ENCODE results near the gene SERPINE3.

SERPINE3 gene

DNA sequence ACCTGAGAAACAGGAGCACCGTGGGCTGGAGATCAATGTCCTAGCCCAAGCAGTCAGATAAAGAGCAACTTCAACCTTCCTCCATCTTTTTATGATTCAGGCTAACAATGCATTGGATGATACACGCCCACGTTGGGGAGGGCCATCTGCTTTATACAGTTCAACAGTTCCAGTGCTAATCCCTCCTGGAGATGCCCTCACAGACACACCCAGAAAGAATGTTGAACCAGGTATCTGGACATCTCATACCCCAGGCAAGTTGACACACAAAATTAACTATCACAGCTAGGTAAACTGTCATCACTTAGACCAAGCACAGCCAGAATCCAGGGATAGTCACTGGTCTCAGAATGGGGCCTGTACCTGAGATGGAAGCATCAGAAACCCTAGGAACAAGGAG, 20.6 kb upstream of the SERPINE3 start:
- Mint-ChIP-seq H3K9me3 (no peaks in the 10 kb centered on the region), H3K4me3 (no peak overlapping the region), H3K4me1 (ENCODE audit: low read depth) (no peaks in the 10 kb centered on the region), H3K36me3 (ENCODE audit: low read depth) (no peaks in the 10 kb centered on the region), H3K27ac (no peak overlapping the region), H3K27me3 (ENCODE audit: low read depth) (no peaks in the 10 kb centered on the region)
- DNase-seq (ENCODE audit: low spot score) = no peak

DNA sequence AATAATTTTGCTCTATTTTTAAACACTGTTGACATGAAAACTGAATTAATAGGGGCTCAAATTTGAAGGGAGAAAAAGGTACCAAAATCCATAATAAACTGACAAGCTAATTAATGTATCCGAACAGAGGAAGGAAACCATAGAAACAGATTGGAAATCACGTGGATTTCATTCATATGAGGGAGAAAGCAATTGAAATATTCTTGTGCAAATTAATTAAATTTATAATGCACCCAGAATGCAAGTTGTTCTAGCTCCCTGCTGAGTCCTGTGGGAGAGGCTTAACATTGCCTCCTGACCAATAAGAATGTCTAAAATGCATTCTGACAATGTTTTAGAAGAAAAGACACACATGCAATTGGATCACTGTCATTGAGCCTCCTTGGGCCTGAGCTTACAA, 17.7 kb upstream of the SERPINE3 start:
- Mint-ChIP-seq H3K4me1 (ENCODE audit: low read depth) (no peaks in the 10 kb centered on the region), H3K36me3 (ENCODE audit: low read depth) (no peaks in the 10 kb centered on the region), H3K27ac (no peak overlapping the region), H3K9me3 (no peaks in the 10 kb centered on the region), H3K27me3 (ENCODE audit: low read depth) (no peaks in the 10 kb centered on the region), H3K4me3 (no peak overlapping the region)
- no peak for DNase-seq (ENCODE audit: low spot score)

DNA sequence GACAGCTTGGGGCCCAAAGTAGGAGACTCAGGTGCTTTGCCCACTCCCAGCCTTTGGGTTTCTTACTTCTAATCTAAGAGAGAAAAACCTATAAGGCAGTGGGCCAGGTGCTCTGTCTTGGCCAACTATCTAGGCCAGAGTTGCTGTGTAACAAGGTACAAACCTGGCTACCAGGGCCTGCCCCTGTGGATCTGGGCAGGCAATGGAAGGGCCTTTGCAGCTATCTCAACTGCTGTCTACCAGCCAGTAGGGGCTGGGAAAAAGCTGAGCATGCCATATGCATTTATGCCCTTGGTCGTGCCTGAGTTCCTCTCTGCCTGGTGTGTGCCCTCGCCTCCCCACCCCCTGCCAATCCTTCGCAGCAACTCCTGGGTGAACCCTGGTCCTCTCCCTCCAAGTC, 16.7 kb upstream of the SERPINE3 start:
- no peak overlapping the region for H3K4me3 Mint-ChIP-seq
- no peak overlapping the region for H3K27ac Mint-ChIP-seq
- no peaks in the 10 kb centered on the region for H3K36me3 Mint-ChIP-seq (ENCODE audit: low read depth)
- DNase-seq (ENCODE audit: low spot score) = no peak
- no peaks in the 10 kb centered on the region for H3K27me3 Mint-ChIP-seq (ENCODE audit: low read depth)
- no peaks in the 10 kb centered on the region for H3K9me3 Mint-ChIP-seq
- no peaks in the 10 kb centered on the region for H3K4me1 Mint-ChIP-seq (ENCODE audit: low read depth)

DNA sequence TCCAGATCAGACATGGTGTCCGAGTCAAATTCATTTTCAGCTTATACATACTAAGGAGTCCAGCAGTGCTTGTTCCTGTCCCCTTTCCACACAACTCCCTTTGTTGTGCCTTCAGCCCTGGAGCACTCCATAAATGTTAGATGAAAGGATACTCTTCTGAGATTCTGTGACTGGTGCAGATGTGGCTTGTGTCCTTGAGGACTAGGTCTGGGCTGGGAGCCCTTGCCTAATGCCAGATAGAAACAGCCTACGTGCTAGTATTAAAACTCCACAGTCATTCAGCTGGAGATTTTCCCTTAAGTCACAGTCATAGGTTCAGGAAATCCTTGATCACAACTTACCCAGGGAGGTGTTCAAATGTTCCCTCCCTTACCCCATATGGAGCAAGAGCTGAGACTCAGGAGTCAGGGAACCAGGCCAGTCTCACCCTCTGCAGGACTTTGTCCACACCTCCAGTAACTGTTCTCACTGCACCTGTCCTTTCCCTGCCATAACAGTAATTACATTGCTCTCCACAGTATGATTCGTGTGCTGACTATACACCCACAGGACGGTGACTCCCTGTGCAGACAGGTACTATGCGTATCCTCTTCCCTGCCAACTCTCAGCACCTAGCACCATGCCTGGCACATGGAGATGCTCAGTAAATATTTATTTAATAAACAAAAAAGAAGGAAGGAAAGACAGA, 15.5 kb upstream of the SERPINE3 start:
- Mint-ChIP-seq H3K27ac (no peak overlapping the region), H3K36me3 (ENCODE audit: low read depth) (no peaks in the 10 kb centered on the region), H3K4me3 (no peak overlapping the region), H3K27me3 (ENCODE audit: low read depth) (no peaks in the 10 kb centered on the region), H3K4me1 (ENCODE audit: low read depth) (no peaks in the 10 kb centered on the region), H3K9me3 (no peaks in the 10 kb centered on the region)
- no peak for DNase-seq (ENCODE audit: low spot score)

DNA sequence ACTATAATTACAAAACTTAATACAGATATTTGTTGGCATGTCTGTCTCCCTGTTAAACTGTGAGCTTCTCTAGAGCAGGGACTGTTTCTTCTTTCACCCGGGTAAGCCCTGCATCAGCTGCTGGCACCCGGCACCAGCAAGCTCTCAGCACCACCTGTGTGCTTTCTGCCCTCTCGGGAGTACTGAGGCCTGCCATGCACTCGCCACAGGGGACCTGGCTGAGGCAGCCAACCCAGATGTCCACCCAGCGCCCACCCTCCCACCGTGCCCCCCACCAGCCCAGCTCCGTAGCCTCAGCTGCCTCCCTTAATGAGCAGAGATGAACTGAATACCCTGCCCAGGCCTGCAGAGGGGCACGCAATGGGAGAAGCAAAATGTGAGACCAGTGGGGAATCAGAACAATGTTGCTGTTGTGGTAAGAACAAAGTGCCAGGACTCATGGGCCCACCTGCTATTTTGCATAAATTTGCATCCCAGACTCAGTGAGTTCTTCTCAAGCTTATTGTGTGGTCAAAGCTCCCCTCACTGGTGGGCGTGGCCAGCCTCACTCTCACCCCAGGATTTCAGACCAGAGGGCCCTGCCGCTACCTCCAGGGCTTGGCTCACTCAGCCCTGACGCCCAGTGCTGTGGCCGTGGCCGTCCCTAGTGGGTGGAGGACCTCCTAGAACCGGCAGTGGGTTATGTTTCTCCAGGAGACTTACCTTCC, 14.6 kb upstream of the SERPINE3 start:
- Mint-ChIP-seq H3K4me1 (ENCODE audit: low read depth) (no peaks in the 10 kb centered on the region), H3K27me3 (ENCODE audit: low read depth) (no peaks in the 10 kb centered on the region), H3K36me3 (ENCODE audit: low read depth) (no peaks in the 10 kb centered on the region), H3K4me3 (no peak overlapping the region), H3K27ac (no peak overlapping the region), H3K9me3 (no peaks in the 10 kb centered on the region)
- no peak for DNase-seq (ENCODE audit: low spot score)

DNA sequence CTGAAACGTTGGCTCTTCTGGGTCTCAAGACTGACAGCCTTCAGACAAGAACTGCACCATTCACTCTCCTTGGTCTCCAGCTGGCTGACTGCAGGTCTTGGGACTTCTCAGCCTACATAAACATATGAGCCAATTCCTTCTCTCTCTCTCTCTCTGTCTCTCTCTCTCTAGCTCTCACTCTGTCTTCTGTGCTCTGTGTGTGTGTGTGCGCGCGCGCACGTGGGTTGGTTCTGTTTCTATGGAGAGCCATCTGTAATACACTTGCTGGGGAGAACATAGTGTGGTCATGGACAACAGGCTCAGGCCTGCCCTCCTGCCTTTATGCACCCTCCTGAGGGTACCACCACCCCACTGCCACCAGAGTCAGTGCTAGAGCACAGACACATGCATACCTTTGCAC, 13.7 kb upstream of the SERPINE3 start:
- Mint-ChIP-seq H3K27me3 (ENCODE audit: low read depth) (no peaks in the 10 kb centered on the region), H3K27ac (no peak overlapping the region), H3K4me1 (ENCODE audit: low read depth) (peaks cover 4% of the 10 kb centered on the region), H3K9me3 (no peaks in the 10 kb centered on the region), H3K4me3 (no peak overlapping the region), H3K36me3 (ENCODE audit: low read depth) (no peaks in the 10 kb centered on the region)
- DNase-seq (ENCODE audit: low spot score) = no peak

DNA sequence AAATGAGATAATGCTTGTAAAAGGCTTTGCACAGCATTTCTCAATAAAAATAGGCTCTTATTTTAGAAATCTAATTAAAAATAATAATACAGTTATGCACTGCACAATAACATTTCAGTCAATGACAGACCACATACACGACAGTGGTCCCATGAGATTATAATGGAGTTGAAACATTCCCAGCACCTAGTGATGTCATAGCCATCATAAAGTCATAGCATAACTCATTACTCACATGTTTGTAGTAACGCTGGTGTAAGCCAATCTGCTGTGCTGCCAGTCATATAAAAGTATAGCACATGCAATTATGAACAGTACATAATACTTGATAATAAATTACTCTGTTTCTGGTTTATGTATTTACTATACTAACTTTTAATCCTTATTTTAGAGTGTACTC, 12.7 kb upstream of the SERPINE3 start:
- no peaks in the 10 kb centered on the region for H3K36me3 Mint-ChIP-seq (ENCODE audit: low read depth)
- H3K9me3 Mint-ChIP-seq = no peaks in the 10 kb centered on the region
- no peak overlapping the region for H3K4me3 Mint-ChIP-seq
- H3K27ac Mint-ChIP-seq = no peak overlapping the region
- no peak for DNase-seq (ENCODE audit: low spot score)
- no peaks in the 10 kb centered on the region for H3K27me3 Mint-ChIP-seq (ENCODE audit: low read depth)
- H3K4me1 Mint-ChIP-seq (ENCODE audit: low read depth) = peaks cover 11% of the 10 kb centered on the region

DNA sequence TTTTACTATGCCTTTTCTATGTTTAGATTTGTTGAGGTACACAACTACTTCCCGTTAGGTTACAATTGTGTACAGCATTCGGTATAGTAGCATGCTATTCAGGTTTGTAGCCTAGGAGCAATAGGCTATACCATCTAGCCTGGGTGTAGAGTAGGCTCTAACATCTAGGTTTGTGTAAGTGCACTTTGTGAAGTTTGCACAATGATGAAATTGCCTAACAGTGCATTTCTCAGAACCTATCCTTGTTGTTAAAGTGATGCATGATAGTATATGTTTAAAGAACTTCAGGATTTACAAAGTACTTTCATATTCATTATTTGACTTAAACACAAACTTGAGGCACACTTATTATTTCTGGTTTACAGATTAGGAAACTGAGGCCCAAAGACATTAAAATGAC, 11.5 kb upstream of the SERPINE3 start:
- Mint-ChIP-seq H3K4me1 (ENCODE audit: low read depth) (peaks cover 15% of the 10 kb centered on the region), H3K27ac (no peak overlapping the region), H3K27me3 (ENCODE audit: low read depth) (no peaks in the 10 kb centered on the region), H3K4me3 (no peak overlapping the region), H3K9me3 (no peaks in the 10 kb centered on the region), H3K36me3 (ENCODE audit: low read depth) (no peaks in the 10 kb centered on the region)
- DNase-seq (ENCODE audit: low spot score) = no peak

DNA sequence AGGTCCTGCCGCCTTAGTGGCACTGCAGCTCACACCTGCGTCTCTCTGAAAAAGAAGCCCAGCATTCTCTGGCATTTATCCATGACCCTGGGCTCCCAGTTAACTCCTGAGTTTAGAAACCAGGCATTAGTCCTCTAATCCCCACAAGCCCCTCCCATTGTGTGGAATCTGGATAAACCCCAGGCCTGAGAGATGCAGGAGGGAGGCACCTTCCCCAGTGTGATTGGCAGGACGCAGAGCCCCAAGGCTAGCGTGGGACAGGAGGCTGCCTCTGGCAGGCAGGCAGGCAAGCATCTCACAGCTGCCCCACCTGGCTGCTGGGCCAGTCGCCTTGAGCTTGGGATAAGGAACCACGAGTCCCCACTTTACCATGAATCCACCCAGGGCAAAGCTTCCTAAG, 11.0 kb upstream of the SERPINE3 start:
- peaks cover 18% of the 10 kb centered on the region for H3K4me1 Mint-ChIP-seq (ENCODE audit: low read depth)
- H3K27ac Mint-ChIP-seq = no peak overlapping the region
- no peaks in the 10 kb centered on the region for H3K9me3 Mint-ChIP-seq
- H3K4me3 Mint-ChIP-seq = no peak overlapping the region
- no peak for DNase-seq (ENCODE audit: low spot score)
- no peaks in the 10 kb centered on the region for H3K36me3 Mint-ChIP-seq (ENCODE audit: low read depth)
- no peaks in the 10 kb centered on the region for H3K27me3 Mint-ChIP-seq (ENCODE audit: low read depth)

DNA sequence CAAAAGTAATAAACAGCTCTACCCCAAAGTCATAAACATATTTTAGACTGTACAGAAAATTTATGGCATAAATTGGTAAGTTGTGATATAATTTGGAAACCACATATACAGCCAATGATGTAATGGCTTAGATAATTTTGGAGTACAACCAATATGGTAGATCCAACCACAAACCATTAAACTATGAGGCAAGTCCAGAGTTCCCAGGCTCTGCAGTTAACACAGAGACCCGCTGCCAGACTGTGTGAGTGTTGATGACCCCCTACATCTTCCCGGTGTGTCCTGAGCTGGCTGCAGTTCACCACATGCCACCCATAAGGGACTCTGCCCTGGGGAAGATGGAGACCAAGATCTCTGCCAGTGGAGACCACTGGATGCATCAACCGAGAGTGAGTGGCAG, 9.9 kb upstream of the SERPINE3 start:
- H3K36me3 Mint-ChIP-seq (ENCODE audit: low read depth) = no peaks in the 10 kb centered on the region
- DNase-seq (ENCODE audit: low spot score) = no peak
- no peak overlapping the region for H3K27ac Mint-ChIP-seq
- no peak overlapping the region for H3K4me3 Mint-ChIP-seq
- peaks cover 4% of the 10 kb centered on the region for H3K27me3 Mint-ChIP-seq (ENCODE audit: low read depth)
- peaks cover 18% of the 10 kb centered on the region for H3K4me1 Mint-ChIP-seq (ENCODE audit: low read depth)
- H3K9me3 Mint-ChIP-seq = no peaks in the 10 kb centered on the region

DNA sequence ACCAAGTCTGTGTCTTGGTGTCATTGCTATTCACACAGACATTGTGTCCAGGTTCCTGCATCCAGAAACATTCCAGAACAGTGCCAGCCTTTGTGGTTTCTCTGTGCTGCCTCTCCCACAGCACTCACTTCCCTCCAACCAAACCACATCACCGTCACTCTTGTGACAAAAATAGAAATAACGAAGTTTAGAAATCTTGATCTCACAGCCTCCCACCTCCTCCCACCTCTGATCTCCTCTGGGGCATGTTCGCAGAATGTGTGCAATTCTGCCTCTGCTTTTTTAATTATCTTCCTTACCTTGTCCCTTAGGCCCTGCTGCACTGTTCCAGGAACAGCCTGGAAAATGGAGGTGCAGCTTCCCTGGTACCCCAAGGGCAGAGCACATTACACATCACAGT, 8.7 kb upstream of the SERPINE3 start:
- Mint-ChIP-seq H3K36me3 (ENCODE audit: low read depth) (no peaks in the 10 kb centered on the region), H3K9me3 (no peaks in the 10 kb centered on the region), H3K27me3 (ENCODE audit: low read depth) (peaks cover 10% of the 10 kb centered on the region), H3K27ac (no peak overlapping the region), H3K4me3 (no peak overlapping the region), H3K4me1 (ENCODE audit: low read depth) (peaks cover 18% of the 10 kb centered on the region)
- peak; percentile 26 for DNase-seq (ENCODE audit: low spot score)

DNA sequence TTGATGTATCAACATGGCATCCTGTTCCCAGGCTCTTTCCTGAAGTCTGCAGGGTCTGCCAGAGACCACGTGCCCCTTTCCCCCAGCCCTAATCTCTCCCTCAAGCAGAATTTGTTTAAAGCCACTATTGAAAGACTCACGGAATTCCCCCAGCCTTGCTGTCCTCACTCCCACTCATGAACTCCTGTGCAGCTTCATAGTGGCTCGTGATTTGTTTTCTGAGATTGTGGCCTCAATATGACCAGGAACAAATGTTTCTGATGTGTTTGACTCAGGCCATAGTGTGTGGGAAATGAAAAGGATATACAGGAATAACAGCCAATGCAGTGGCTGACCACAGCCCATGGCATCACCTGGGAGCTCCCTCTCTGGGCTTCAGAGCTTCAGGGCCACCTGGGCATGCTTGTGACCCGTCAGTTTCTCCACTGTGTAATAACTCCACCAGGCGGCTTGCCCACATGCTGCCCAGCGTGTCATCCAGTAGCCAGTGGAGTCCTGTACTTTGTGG, 8.1 kb upstream of the SERPINE3 start:
- Mint-ChIP-seq H3K4me3 (no peak overlapping the region), H3K27ac (no peak overlapping the region), H3K27me3 (ENCODE audit: low read depth) (peaks cover 11% of the 10 kb centered on the region), H3K36me3 (ENCODE audit: low read depth) (no peaks in the 10 kb centered on the region), H3K9me3 (no peaks in the 10 kb centered on the region), H3K4me1 (ENCODE audit: low read depth) (peaks cover 18% of the 10 kb centered on the region)
- DNase-seq (ENCODE audit: low spot score) = peak; percentile 20

DNA sequence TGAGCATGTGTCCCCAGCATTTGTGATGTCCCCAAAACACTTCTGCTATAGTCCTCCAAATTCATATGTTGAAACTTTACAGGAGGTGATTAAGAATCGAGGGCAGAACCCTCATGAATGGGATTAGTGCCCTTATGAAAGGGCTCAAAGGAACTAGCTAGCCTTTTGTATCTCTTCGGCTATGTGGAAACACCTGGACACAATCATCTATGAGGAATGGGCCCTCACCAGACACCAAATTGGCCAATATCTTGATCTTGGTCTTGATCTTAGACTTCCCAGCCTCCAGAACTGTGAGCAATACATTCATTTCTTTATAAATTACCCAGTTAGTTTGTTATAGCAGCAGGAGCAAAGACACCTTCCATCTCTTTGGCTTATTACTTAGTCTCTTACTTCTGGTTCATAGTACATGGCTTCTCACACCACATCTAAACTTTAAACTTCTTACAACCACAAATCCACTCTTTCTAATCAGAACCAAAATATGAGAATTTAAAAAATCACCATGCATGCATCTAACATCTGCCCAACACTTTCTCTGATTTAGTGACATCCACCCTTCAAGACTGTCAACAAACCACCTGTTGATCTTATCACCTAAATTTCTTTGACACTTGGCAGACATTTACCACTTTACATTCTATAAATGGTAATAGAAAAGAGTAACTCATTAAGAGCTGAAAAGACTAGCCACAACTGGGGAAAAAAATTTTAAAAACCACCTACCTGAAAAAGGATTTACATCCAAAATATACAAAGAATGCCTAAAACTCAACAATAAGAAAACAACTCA, 6.7 kb upstream of the SERPINE3 start:
- Mint-ChIP-seq H3K4me1 (ENCODE audit: low read depth) (peaks cover 18% of the 10 kb centered on the region), H3K9me3 (no peaks in the 10 kb centered on the region), H3K36me3 (ENCODE audit: low read depth) (no peaks in the 10 kb centered on the region), H3K27ac (no peak overlapping the region), H3K4me3 (no peak overlapping the region), H3K27me3 (ENCODE audit: low read depth) (peaks cover 13% of the 10 kb centered on the region)
- DNase-seq (ENCODE audit: low spot score) = no peak

DNA sequence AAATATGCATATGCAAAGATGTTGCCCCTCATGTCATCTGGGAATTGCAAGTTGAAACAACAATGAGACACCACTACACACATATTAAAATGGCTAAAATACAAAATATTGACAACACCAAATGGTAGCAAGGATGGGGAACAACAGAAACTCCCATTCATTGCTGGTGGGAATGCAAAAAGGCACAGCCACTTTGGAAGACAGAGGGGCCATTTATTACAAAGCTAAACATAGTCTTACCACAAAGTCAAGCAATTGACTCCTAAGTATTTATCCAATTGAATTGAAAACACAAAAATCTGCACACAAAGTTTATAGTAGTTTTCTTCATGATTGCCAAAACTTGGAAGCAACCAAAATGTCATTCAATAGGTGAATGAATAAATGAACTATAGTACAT, 6.1 kb upstream of the SERPINE3 start:
- Mint-ChIP-seq H3K4me3 (no peak overlapping the region), H3K36me3 (ENCODE audit: low read depth) (no peaks in the 10 kb centered on the region), H3K4me1 (ENCODE audit: low read depth) (peaks cover 18% of the 10 kb centered on the region), H3K27me3 (ENCODE audit: low read depth) (peaks cover 13% of the 10 kb centered on the region), H3K9me3 (no peaks in the 10 kb centered on the region), H3K27ac (no peak overlapping the region)
- no peak for DNase-seq (ENCODE audit: low spot score)

Data from T-helper 2 cell treated with Interferon-gamma antibody and Interleukin-4, amounts not matched to agents 5 μg/mL and 100 μg/mL, for 36 hours (primary cell).